ENCODE measurements around the gene POLR2J2. TPM values are rescaled to one million over a fixed set of nuclear protein-coding genes. Genes with fewer than 3 reads are reported as not detected.
"Not testable (repeated sequence)": the region's sequence is repeated elsewhere in the genome, so short reads cannot be mapped to it uniquely, and the experiment has no call there.

The POLR2J2 gene
- total and polyA plus RNA-seq, 2 of the 8 experiments (the other 6 are each of a cell fraction or from before 2014, with no cell fraction given), result 1.8 to 7.7 TPM

DNA sequence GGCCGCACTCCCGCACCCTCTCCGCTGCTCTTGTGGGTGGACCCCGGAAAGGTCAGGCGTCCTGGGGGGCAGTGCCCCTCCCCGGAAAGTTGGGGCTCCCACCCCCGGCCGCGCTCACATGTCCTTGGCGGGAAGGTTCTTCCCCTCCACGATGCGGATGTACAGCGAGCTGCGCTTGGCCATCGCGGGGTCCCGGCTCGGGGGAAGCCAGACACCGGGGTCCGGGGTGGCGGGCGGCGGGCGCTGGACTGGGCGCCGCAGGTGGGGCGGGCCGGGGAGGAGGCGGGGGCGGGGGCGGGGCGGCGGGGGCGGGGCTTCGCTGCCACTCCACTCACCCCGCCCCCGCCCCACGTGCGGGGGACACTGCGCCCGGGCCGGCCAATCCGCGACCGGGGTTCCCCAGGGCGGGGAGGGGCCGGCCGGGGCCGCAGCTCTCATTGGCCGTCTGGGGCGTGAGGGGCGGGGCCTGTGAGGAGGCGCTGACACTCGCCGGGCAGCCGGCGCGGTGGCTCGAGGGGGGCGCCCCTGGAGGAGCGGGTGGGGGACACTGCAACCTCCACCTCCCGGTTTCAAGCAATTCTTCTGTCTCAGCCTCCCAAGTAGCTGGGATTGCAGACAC is 54.8 kb downstream of the POLR2J2 start, which contains the start of gene RASA4:
Gene RASA4, minus strand, starts transcription at position 250 of the 619 bp plus-strand sequence. Its CDS starts 67 bp downstream, at position 183.
- H3K4me2 ChIP-seq (ENCODE audit: insufficient read depth in 1 of 2, low read depth in 2 of 2, low read length in 2 of 2), result peak within 1 kb of the TSS; percentile 53 to 57; a peak in 3 of 4 replicates
- H3K4me1 ChIP-seq (replicated peaks in 1 of 4; ENCODE audit: control insufficient read depth in 3 of 4, insufficient read depth in 4 of 4, low read length in 3 of 4); CTCF ChIA-PET (ENCODE audit: partially characterized antibody); H3K9me3 ChIP-seq (ENCODE audit: insufficient read depth in 2 of 2, low read depth in 1 of 2, low read length in 1 of 2); H3K4ac ChIP-seq (replicated peaks; ENCODE audit: insufficient read length, low read depth, low read length); H3K14ac ChIP-seq (ENCODE audit: insufficient read length); H2BK15ac ChIP-seq (ENCODE audit: low read length); H2BK20ac ChIP-seq (ENCODE audit: low read length); H2BK5ac ChIP-seq (ENCODE audit: low read depth, low read length); POLR2A ChIA-PET (ENCODE audit: partially characterized antibody); H4K8ac ChIP-seq (ENCODE audit: extremely low read depth, insufficient read depth, low read length); H2BK12ac ChIP-seq (ENCODE audit: low read depth, low read length); H4K91ac ChIP-seq (replicated peaks; ENCODE audit: insufficient read length, low read length); H3K79me1 ChIP-seq (ENCODE audit: low read depth, low read length); H3K27me3 ChIP-seq (replicated peaks in 1 of 4; ENCODE audit: control insufficient read depth in 3 of 4, extremely low read depth in 1 of 4, insufficient read depth in 3 of 4, low read length in 3 of 4); H2BK120ac ChIP-seq (replicated peaks; ENCODE audit: low read depth, low read length); H2AK5ac ChIP-seq (ENCODE audit: low read depth, low read length); H3K79me2 ChIP-seq (ENCODE audit: control insufficient read depth in 1 of 2, insufficient read depth in 2 of 2, low read length in 2 of 2); H3K56ac ChIP-seq (replicated peaks; ENCODE audit: insufficient read length, low read depth, low read length); H3K9ac ChIP-seq (replicated peaks in 1 of 4; ENCODE audit: extremely low read depth in 1 of 4, low read depth in 3 of 4, low read length in 3 of 4); H3K18ac ChIP-seq (ENCODE audit: extremely low read depth, low read length); H3K23me2 ChIP-seq (ENCODE audit: low read depth, low read length); H4K5ac ChIP-seq (ENCODE audit: insufficient read length, low read depth, low read length); FAIRE-seq; H2AFZ ChIP-seq (ENCODE audit: low read length); H4K20me1 ChIP-seq (replicated peaks in 1 of 2; ENCODE audit: control insufficient read depth in 1 of 2, insufficient read depth in 2 of 2, low read length in 2 of 2); H3K23ac ChIP-seq (ENCODE audit: insufficient read length); H3K36me3 ChIP-seq (ENCODE audit: control insufficient read depth in 2 of 4, insufficient read depth in 4 of 4, low read length in 3 of 4); H3K27ac ChIP-seq (ENCODE audit: low read depth, low read length): not testable (repeated sequence)
- peak within 1 kb of the TSS in 2 of 4 experiments; percentile 45 to 54; a peak in 5 of 8 replicates for H3K4me3 ChIP-seq (ENCODE audit: extremely low read depth in 1 of 4, insufficient read depth in 2 of 4, low read depth in 3 of 4, low read length in 4 of 4)
- peak in 1 of 2 experiments; percentile 86 for DNase-seq (ENCODE audit: low read depth in 1 of 2, low spot score in 2 of 2)
- 2% methylated on average over 15 of the region's 62 CpGs; no CpG with 5 or more reads in 1 of the 2 experiments for WGBS, 2 experiments (ENCODE audit: extremely low coverage in 1 of 2, insufficient coverage in 1 of 2, insufficient read length in 1 of 2, insufficient replicate concordance in 2 of 2, low coverage in 1 of 2, low lambda C conversion rate in 2 of 2, missing lambda C conversion rate in 1 of 2)

Small RNAs within 50 kb of the gene (small RNA-seq; reads per million reads assigned to genes)
- gene AC105052.3 (ENCODE audit: insufficient read depth), result not detected
- gene UPK3BL1 (ENCODE audit: insufficient read depth), result not detected

Other genes starting within 250 kb of the POLR2J2 start
- gene ORAI2, start 238.1 kb downstream of the POLR2J2 start, total RNA-seq (2021; fragmentation: NEBNext Ultra II Directional; extraction: Animal tissue kit (Norgen Biotek cat#: 25700)), result 20.7 and 22.9 TPM in 2 replicates
- 35.2 and 49.8 TPM in 2 replicates for gene ORAI2, start 238.1 kb downstream of the POLR2J2 start, polyA plus RNA-seq (2011; rRNA removed)
- 16.6 and 17.7 TPM in 2 replicates for gene ALKBH4, start 206.8 kb downstream of the POLR2J2 start, total RNA-seq (2021; fragmentation: NEBNext Ultra II Directional; extraction: Animal tissue kit (Norgen Biotek cat#: 25700))
- 10.2 and 14.2 TPM in 2 replicates for gene ALKBH4, start 206.8 kb downstream of the POLR2J2 start, polyA plus RNA-seq (2011; rRNA removed)
- gene LRWD1, start 206.7 kb downstream of the POLR2J2 start, total RNA-seq (2021; fragmentation: NEBNext Ultra II Directional; extraction: Animal tissue kit (Norgen Biotek cat#: 25700)), result 26.8 and 28.5 TPM in 2 replicates
- gene LRWD1, start 206.7 kb downstream of the POLR2J2 start, polyA plus RNA-seq (2011; rRNA removed), result 23.4 and 33.7 TPM in 2 replicates
- gene POLR2J, start 192.7 kb downstream of the POLR2J2 start, total RNA-seq (2021; fragmentation: NEBNext Ultra II Directional; extraction: Animal tissue kit (Norgen Biotek cat#: 25700)), result 54.1 TPM in 2 replicates
- 109 and 113 TPM in 2 replicates for gene POLR2J, start 192.7 kb downstream of the POLR2J2 start, polyA plus RNA-seq (2011; rRNA removed)
- 2.6 and 3.4 TPM in 2 replicates for gene RASA4B, start 153.9 kb downstream of the POLR2J2 start, total RNA-seq (2021; fragmentation: NEBNext Ultra II Directional; extraction: Animal tissue kit (Norgen Biotek cat#: 25700))
- 6.7 and 8.3 TPM in 2 replicates for gene RASA4B, start 153.9 kb downstream of the POLR2J2 start, polyA plus RNA-seq (2011; rRNA removed)
- 12.4 and 12.5 TPM in 2 replicates for gene UPK3BL2, start 128.0 kb downstream of the POLR2J2 start, total RNA-seq (2021; fragmentation: NEBNext Ultra II Directional; extraction: Animal tissue kit (Norgen Biotek cat#: 25700))
- gene UPK3BL2, start 128.0 kb downstream of the POLR2J2 start, polyA plus RNA-seq (2011; rRNA removed), result 18.3 and 22.6 TPM in 2 replicates
- gene SPDYE2, start 120.4 kb downstream of the POLR2J2 start, total RNA-seq (2021; fragmentation: NEBNext Ultra II Directional; extraction: Animal tissue kit (Norgen Biotek cat#: 25700)), result not detected in 2 replicates
- gene SPDYE2, start 120.4 kb downstream of the POLR2J2 start, polyA plus RNA-seq (2011; rRNA removed), result not detected in 2 replicates
- 19.3 and 24.6 TPM in 2 replicates for gene POLR2J3, start 99.1 kb downstream of the POLR2J2 start, total RNA-seq (2021; fragmentation: NEBNext Ultra II Directional; extraction: Animal tissue kit (Norgen Biotek cat#: 25700))
- gene POLR2J3, start 99.1 kb downstream of the POLR2J2 start, polyA plus RNA-seq (2011; rRNA removed), result 15.8 and 18.7 TPM in 2 replicates
- 19.6 and 25.1 TPM in 2 replicates for gene RASA4, start 54.9 kb downstream of the POLR2J2 start, total RNA-seq (2021; fragmentation: NEBNext Ultra II Directional; extraction: Animal tissue kit (Norgen Biotek cat#: 25700))
- gene RASA4, start 54.9 kb downstream of the POLR2J2 start, polyA plus RNA-seq (2011; rRNA removed), result 23.4 and 37.0 TPM in 2 replicates
- 5.9 and 6.4 TPM in 2 replicates for gene UPK3BL1, start 28.9 kb downstream of the POLR2J2 start, total RNA-seq (2021; fragmentation: NEBNext Ultra II Directional; extraction: Animal tissue kit (Norgen Biotek cat#: 25700))
- gene UPK3BL1, start 28.9 kb downstream of the POLR2J2 start, polyA plus RNA-seq (2011; rRNA removed), result 16.1 and 31.7 TPM in 2 replicates
- gene SPDYE2B, start 21.3 kb downstream of the POLR2J2 start, total RNA-seq (2021; fragmentation: NEBNext Ultra II Directional; extraction: Animal tissue kit (Norgen Biotek cat#: 25700)), result not detected in 2 replicates
- gene SPDYE2B, start 21.3 kb downstream of the POLR2J2 start, polyA plus RNA-seq (2011; rRNA removed), result not detected in 2 replicates
- gene FAM185A, start 77.3 kb upstream of the POLR2J2 start, total RNA-seq (2021; fragmentation: NEBNext Ultra II Directional; extraction: Animal tissue kit (Norgen Biotek cat#: 25700)), result 6.6 TPM in 2 replicates
- 5.2 and 7.4 TPM in 2 replicates for gene FAM185A, start 77.3 kb upstream of the POLR2J2 start, polyA plus RNA-seq (2011; rRNA removed)
- 3.0 and 3.3 TPM in 2 replicates for gene LRRC17, start 241.3 kb upstream of the POLR2J2 start, total RNA-seq (2021; fragmentation: NEBNext Ultra II Directional; extraction: Animal tissue kit (Norgen Biotek cat#: 25700))
- gene LRRC17, start 241.3 kb upstream of the POLR2J2 start, polyA plus RNA-seq (2011; rRNA removed), result 2.2 and 3.0 TPM in 2 replicates